Measurements from ENCODE around the gene GRM4.
"Not testable (repeated sequence)": the region's sequence is repeated elsewhere in the genome, so short reads cannot be mapped to it uniquely, and the experiment has no call there.

The GRM4 gene

DNA sequence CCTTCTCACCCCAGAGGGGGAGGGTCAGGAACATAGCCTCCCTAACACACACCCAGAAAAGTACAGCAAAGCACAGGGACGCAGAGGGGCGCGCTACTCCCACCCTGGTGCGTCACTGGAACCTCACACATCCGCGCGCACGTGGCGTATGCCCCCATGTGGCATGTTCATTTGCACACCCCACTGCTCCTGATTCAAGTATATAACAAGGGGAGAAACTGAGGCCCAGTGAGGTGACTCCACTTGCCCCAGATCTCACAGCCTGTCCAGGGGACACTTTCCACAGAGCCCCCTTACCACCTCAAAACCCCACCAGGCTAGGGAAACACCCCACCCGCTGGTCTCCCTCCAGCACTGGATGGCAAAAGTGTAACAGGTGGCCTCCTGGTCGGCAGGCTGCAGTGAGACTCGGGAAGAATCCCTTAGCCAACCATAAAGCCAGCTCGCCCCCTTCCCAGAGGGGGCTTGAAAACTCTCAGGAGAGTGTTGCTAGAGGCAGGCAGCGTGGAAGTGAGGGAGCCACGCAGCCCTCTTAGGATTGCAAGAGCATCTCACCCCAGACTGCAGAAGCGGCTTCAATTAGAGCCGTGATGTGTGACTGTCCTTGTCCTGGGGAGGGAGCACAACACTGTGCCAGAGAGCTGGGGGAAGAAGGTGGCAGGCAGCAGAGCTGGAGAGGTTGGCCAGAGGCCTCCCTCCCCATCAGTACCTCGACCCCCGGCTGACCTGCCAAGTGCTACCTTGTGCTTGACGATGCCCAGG lies at the start of gene GRM4:
Gene GRM4, minus strand, starts transcription at position 67 of the 762 bp plus-strand sequence. CDS start 12,591 bp downstream, outside the sequence.
- DNase-seq (ENCODE audit: low read depth), result no peak

DNA sequence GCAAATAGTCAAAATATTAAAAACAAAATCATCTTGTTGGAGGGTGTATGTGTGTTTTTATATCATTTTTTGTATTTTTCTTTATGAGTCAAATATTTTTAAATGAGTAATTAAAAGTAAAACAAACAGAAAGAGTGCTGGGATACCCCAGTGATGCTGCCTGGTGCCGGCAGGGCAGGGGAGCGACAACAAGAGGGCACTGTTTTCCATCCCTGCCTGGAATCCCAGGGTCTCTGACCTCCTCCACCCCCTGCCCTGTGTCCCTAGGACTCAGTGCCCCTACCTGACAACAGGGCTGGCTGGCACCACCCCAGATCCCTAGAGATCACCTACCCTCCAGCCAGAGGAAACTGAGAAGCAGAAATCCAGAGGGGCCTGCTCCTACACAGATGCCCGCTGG lies 48.9 kb upstream of the GRM4 start:
- no peak for DNase-seq (ENCODE audit: low read depth)

DNA sequence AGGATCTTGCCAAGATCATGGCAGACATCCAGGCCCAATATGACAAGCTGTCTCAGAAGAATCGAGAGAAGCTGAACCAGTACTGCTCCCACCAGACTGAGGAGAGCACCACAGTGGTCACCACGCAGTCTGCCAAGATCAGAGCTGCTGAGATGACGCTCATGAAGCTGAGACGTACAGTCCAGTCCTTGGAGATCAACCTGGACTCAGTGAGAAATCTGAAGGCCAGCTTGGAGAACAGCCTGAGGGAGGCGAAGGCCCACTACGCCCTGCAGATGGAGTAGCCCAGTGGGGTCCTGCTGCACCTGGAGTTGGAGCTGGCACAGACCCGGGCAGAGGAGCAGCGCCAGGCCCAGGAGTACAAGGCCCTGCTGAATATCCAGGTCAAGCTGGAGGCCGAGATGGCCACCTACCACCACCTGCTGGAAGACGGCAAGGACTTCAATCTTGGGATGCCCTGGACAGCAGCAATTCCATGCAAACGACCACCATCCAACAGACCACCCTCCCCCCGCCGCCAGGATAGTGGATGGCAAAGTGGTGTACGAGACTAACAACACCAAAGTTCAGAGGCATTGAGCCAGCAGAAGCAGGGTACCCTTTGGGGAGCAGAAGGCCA lies 44.7 kb upstream of the GRM4 start:
- DNase-seq (ENCODE audit: low read depth), result no peak

DNA sequence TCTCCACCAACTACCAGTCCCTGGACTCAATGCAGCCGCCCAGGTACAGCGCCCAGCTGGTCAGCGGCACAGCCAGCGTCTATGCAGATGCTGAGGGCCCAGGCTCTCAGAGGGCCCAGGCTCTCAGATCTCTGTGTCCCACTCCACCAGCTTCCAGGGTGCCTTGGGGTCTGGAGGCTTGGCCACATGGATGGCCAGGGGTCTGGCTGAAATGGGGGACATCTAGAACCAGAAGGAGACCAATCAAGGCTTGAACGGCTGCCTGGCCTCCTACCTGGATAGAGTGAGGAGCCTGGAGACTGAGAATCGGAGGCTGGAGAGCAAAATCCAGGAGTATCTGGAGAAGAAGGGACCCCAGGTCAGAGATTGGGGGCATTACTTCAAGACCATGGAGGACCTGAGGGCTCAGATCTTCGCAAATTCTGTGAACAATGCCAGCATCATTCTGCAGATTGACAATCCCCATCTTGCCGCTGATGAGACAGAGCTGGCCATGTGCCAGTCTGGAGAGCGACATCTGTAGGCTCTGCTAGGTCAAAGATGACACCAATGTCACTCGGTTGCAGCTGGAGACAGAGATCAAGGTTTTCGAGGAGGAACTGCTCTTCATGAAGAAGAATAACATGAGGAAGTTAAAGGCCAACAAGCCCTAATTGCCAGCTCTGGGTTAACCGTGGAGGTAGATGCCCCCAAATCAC lies 44.1 kb upstream of the GRM4 start:
- no peak for DNase-seq (ENCODE audit: low read depth)

DNA sequence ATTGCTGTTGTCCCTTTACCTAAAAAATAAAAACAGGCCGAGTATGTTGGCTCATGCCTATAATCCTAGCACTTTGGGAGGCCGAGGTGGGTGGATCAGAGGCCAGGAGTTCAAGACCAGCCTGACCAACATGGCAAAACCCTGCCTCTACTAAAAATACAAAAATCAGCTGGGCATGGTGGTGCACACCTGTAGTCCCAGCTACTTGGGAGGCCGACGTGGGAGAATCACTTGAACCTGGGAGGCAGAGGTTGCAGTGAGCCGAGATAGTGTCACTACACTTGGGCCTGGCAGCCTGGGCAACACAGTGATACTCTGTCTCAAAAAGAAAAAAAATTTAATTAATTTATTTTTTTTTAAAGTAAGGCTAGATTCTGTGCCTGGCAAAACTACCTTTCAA lies 38.8 kb upstream of the GRM4 start:
- DNase-seq (ENCODE audit: low read depth), result not testable (repeated sequence)

DNA sequence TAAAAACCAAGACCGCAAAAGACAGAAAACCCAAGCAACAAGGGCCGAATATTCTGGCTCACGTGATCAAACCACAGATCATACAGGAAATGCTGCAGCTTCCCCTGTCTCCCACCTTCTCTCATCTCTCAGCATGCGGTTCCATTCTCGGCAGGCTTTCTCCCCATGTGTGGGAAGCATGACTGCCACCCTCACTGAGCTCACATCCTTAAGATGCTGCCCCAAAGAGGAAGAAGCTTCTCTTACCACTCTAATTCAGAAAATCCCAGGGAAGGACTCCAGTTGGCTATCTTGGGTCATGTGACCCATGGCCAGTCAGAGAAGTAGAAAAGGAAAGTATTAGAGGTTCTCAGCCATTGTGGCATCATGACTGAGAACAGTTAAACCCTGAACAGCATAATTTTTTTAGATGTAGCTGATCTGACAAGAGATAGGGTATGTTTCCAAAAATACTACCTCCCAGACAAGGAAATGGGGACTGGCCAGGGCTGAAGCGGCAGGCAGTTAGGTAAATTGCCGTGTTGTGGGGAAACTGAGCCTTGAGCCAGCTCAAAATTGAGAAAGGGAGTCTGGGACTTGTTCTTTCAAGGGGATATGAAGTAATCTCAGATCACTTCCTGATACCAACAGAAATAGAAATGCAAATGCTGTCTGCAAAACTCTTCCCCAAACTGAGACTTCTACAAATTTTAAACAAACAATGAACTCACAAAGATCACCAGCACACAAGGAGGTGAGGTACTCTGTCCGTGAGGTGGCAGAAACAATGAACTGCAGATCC lies 37.1 kb upstream of the GRM4 start:
- no peak for DNase-seq (ENCODE audit: low read depth)

DNA sequence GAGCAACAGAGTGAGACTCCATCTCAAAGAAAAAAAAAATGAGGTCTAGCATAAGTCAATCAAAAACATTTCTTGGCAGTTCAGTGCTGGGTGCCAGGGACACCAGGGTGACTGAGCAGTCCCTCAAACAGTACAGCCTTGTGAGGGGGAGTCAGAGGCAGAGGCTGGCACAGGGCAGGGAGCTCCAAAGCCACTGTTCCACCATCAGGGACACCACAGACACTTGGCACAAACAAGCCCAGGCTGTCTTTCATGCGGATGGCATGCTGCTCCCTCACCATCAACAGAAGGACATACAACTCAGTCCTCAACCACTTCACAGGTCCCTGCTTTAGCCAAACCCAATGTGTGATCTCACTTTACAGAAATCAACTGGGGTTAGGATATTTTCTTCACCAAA lies 36.0 kb upstream of the GRM4 start:
- DNase-seq (ENCODE audit: low read depth), result no peak

DNA sequence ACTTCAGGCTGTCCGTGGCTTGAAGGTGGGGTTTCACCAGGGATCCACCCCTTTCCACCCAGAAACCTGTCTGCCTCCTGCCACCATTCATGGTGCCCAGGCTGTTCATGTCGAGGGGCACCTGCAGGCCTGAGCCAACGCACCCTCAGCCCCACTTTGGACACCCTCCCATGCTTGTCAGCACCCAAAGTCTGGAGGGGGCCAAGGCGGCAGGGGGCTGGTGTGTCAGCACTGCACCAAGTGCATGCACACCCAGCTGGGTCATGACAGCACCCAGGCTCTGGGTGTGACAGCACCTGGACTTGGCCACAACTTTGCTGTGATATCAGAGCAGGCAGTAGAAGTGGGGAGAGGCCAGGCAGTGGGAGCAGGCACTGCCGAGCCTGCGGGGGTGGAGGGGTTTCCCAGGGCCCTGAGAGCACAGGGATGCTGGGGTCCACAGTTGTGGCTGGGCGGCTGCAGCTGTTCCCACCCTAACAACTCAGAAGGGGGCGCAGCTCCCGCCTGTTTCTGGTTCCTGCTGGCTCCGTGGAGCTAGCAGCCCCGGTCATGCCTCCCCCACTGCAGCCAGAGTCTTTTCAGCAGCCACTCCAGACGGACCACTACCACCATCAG lies 33.3 kb upstream of the GRM4 start:
- DNase-seq (ENCODE audit: low read depth), result no peak

DNA sequence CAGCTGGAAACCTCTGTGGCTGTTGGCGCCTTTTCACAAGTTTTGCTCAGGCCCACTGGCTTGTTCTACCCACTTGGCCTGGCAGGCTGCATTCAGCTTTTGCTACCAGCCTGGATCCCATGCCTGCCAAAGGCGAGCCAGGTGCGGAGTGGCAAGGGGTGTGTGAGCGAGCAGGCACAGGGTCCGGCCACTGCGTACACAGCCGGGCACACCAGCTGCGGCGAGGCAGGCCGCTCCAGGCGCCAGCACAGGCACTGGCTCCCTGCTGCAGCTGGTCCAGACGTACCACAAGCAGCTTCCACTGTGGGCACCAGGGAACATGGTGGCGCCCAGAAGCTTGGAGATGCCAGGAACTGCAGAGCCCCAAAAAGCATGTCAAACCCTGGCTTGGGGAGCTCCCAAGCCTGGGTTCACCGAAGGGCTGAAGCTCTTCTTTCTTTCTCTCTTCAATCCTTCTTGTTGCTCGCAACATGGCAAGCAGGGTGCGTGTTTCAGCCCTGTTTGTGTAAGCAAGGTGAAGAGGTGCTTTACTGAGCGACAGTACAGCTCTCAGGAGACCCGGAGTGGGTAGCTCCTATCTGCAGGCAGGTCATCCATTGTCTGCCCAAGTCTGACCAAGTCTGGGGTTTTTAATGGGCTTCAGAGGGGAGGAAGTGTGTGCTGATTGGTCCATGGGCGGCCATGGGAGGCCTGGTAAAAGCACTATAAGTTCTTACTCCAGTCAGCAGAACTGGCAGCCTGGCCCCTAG lies 32.6 kb upstream of the GRM4 start:
- no peak for DNase-seq (ENCODE audit: low read depth)

DNA sequence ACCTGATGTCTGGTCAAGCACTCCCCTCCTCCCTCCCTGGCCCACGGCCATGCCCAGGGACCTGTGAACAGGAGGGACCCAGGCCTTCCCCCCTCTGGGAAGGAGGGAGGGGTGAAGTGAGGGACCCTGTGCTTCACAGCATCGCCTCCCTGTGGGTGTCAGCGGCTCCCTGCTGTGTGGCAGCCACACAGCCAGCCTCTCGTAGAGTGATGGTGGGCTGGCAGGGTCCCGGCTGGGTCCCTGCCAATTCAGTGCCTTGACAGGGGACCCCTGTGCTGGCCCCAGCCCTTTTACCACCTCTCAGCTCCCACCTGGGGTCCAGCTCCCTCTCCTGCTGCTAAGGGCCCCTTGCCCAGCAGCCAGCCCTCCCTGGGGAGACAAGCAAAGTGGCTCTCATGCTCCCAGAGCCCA lies 31.3 kb upstream of the GRM4 start:
- DNase-seq (ENCODE audit: low read depth), result no peak

DNA sequence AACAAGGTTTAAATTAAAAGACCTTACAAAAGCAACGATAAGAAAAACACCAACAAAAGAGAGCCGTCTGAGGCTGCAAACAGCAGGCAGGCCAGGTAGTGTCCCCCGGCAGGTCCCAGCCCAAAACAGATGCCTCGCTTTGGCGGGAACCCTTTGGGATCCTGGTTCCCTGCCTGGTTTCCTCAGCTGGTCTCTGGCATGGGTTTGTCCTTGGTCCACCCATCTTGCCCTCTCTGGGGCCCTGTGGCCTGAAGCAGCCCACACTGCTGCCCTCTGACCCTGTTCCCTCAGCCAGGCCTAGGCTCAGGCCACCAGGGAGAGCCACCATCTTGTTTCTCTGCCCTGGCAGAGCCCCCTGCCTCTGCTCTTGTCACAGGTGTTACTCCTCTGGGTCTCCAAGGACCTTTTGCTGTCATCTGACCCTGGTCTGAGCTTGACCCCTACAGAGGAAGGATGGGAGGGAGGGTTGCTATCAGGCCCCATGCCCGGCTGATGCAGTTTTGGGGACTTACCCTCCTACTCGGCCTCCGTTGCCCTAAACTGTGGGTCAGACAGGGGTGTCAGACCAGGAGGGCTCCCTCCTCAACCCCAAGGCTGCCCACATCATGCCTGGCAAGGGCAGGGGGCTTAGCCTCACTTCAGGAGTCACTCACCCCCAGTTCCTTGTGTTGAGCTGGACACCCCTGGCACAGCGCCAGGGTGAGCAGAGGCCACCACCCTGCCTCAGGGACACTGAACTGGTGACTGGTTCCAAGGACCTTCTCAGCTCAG lies 30.6 kb upstream of the GRM4 start:
- DNase-seq (ENCODE audit: low read depth), result no peak

DNA sequence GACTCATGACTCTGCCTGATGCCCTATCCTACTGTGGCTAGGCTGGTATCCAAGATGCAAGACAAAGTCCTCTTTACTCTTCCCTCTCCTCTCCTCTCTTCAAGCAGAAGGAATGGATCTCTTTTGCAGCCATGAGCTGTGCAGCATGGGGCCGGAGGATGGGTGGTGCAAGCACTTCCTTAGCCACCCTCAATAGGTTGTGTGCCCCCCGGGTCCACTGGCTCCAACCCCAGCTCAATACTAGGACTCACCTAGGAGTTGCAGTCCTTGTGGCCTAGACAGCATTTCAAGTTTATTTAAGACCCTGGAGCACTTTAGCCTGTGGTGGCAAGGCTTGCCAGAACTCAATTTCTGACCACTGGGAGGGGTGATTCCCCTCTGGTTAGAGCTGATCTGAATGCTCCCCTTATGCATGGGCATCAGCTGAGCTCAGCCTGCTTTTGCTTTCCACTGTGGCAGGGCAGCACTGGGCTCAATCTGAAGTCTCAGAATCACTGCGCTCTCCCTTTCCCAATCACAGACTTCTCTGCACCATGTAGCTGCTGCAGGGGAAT lies 29.0 kb upstream of the GRM4 start:
- no peak for DNase-seq (ENCODE audit: low read depth)

DNA sequence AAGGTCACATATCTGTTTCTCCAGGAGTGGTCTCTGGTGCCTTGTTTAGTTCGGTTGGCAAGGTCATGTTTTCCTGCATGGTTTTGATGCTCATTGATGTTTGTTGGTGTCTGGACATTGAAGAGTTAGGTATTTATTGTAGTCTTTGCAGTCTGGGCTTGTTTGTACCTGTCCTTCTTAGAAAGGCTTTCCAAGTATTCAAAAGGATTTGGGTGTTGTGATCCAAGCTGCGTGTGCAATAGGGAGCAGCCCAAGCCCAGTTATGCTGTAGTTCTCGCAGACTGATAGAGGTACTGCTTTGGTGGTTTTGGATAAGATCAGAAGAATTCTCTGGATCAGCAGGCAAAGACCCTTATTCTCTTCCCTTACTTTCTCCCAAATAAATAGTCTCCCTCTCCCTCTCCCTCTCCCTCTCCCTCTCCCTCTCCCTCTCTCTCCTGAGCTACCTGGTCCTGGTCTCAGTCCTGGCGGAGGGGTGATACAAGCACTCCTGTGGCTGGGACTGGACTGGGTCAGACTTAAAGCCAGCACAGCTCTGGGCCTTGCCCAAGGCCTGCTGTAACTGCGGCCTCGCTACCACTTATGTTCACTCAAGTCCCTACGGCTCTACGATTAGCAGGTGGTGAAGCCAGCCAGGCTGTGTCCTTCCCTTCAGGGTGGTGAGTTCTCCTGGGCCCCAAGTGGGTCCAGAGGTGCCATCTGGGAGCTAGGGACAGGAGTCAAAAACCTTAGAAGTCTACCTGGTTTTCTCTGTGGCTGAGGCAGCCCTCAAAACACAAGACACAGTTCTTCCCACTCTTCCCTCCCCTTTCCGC lies 27.3 kb upstream of the GRM4 start:
- DNase-seq (ENCODE audit: low read depth), result no peak

DNA sequence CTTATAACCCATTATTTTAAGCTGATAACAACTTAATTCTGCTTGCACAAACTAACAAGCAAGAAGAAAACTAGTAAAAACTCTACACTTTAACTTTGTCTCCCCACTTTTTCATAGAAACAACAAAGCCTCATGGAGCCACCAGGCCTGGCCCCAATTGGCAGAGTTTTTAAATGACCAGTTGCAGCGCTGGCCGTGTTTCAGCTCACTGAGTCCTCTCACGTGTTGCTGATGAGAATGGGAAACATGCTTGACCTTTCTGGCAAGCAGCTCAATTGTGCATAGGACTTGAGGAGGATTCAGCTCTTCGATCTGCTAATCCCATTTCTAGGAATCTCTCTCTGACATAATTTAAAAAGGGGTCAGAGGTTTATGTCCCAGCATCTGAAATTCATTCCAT lies 24.5 kb upstream of the GRM4 start:
- DNase-seq (ENCODE audit: low read depth), result no peak

DNA sequence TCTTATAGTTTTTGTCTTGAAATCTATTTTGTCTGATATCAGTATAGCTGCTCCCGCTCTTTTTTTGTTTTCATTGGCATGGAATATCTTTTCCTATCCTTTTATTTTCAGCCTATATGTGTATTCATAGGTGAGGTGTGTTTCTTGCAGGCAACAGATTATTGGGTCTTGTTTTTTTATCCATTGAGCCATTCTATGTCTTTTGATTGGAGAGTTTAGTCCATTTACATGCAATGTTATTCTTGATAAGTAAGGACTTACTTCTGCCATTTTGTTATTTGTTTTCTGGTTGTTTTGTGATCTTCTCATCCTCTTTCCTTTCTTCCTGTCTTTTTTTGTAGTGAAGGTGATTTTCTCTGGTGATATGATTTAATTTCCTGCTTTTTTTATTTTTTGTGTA lies 24.0 kb upstream of the GRM4 start:
- DNase-seq (ENCODE audit: low read depth), result no peak

DNA sequence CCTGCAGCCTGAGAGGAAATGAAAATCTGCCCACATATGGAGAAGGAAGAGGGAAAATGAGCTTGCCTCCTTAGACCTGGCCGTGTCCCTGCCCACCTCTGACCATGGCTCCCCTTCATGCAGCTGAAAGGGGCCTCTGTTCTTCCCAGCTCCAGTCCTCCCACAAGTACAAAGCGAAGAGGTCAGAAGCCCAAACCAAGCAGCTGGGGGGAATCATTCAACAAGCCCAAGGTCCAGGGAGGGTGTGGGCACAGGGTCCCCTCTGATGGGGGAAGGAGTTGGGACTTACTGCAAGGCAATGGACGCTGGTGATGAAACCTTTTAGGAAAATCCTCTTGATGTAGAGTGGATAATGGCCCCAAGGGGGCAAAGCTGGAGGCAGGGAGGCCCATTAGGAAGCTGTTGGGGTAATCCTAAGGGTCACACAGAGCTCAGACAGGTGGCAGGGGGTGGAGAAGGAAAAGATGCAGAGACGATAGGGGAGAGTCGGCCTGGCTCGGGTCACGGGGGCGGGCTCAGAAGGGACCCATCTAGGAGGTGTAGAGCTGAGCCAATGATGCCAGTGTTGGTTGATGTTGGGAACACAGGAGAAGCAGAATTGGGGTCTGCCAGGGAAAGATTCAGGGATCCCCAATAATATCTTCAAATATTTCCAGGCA lies 16.1 kb upstream of the GRM4 start:
- no peak for DNase-seq (ENCODE audit: low read depth)

DNA sequence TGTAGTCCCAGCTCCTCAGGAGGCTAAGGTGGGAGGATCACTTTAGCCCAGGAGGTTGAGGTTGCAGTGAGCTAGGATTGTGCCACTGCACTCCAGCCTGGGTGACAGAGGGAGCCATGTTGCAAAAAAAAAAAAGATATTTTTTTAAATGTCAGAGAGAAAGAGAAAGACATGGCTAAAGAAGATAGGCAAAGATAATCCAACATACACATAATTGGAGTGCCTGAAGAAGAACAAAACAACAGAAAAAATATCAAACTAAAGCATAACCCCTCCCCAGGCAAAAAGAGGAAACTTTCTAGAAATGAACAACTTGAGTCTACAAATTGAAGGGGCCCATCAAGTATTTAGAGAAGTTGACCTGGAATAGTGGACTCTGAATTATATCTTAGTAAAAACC lies 14.0 kb upstream of the GRM4 start:
- DNase-seq (ENCODE audit: low read depth), result no peak

DNA sequence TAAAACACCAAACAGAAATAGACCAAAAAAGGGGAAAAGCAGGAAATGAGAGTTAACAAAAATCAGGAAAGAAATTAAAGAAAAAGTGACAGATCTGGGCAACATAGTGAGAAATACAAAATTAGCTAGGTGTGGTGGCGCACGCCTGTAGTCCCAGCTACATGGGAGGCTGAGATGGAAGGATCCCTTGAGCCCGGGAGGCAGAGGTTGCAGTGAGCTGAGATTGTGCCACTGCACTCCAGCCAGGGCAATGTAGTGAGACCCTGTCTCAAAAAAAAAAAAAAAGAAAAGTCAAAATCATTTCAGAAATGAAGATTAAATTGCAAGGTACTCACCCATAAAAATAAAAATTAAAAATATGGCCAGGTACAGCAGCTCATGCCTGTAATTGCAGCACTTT lies 13.0 kb upstream of the GRM4 start:
- no peak for DNase-seq (ENCODE audit: low read depth)

DNA sequence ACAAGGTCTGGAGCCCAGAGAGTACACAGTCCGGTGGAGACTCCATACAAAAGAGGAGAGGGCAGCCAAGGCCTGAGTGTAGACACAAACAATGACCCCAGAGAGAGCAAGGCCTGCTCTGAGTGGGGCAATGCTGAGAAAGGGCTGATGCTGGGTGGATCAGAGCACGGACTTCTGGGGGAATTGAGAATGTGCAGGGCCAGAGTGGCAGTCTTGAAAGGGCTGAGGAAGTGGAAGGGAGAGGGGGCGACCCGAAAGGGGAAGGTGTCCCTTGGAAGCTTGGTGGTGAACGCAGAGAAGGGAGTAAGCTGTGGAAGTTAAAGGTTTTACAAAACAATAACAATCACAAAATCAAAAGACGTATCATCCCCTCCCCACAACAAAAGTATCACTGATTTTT lies 12.0 kb upstream of the GRM4 start:
- no peak for DNase-seq (ENCODE audit: low read depth)
